Stimulated activated CD8-positive, alpha-beta memory T cell treated with anti-CD3 and anti-CD28 coated beads, Interleukin-2, amount 100 ng/mL, for 48 hours (primary cell): ENCODE results near the gene MYH7B.

Experiments used
- DNase-seq, 2 donors: peaks; one replicate each; pipeline ENCODE4 v3.0.0-alpha.2; 2020; ENCODE audit warnings: low read depth in 2 of 2

The MYH7B gene

DNA sequence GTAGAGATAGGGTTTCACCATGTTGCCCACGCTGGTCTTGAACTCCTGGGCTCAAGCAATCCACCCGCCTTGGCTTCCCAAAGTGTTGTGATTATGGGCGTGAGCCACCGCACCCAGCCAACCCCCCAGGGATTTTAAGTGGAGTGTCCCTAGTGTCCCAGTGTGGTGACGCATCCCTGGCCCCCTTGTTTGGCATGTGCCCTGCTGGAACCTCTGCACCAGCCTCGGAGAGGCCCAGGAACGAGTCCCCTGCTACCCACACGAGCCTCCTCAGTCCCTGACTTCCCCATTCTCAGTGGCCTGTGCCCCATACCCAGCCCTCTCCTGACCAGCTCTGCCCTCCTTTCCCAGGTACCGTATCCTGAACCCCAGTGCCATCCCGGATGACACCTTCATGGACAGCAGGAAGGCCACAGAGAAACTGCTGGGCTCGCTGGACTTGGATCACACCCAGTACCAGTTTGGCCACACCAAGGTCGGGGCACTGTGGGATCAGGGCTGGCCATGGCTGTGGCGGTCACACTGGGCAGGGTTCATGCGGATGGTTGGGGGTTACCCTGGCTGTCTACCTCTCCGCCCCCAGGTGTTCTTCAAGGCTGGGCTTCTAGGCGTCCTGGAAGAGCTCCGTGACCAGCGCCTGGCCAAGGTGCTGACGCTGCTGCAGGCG, 37.2 kb downstream of the MYH7B start:
- no peak for DNase-seq

DNA sequence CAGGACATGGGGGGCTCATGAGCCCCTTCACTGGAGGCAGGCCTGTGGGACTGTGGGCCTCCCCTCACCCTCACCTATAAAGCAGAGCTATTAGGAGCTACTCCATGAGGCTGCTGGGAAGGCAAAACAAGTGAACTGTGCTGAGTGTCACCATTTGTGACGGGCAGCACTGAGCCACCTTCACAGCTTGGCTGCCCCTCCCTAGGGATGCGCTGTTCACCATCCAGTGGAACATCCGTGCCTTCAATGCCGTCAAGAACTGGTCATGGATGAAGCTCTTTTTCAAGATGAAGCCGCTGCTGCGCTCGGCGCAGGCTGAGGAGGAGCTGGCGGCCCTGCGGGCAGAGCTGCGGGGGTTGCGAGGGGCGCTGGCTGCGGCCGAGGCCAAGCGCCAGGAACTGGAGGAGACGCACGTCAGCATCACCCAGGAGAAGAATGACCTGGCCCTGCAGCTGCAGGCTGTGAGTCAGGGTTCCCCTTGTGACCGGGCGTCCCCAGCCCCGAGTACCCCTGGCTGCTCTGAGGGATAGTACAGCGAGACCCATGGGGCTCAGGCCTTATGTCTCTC, 38.4 kb downstream of the MYH7B start:
- DNase-seq: no peak

DNA sequence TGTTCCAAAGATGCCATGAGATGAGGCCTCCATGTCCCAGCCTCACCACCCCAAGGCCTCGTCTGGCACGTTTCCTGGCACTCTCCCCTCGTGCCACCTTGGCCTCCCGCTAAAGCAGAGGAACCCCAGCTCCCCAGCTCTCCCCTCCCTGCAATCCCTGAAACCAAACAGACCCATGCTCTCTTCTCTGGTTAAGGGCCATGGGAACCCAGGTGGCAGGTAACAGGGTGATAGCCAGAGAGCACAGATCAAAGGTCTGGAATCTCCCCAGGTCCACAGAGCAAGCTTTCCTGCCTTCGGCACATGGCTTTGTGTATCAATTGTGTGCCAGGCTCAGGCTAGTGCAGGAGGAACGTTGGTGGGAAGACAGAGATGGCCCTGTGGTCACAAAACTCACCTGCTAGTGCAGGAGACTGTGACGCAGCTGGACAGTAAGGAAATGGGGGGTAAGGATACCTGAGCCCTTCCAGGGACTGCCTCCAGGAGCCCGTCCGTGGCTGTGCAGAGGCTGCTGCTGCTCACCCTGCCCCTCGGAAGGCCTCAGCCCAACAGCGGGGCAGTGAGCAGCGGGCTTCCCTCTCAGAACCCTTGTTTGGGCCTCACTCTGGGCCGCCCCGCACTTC, 39.0 kb downstream of the MYH7B start:
- no peak for DNase-seq

DNA sequence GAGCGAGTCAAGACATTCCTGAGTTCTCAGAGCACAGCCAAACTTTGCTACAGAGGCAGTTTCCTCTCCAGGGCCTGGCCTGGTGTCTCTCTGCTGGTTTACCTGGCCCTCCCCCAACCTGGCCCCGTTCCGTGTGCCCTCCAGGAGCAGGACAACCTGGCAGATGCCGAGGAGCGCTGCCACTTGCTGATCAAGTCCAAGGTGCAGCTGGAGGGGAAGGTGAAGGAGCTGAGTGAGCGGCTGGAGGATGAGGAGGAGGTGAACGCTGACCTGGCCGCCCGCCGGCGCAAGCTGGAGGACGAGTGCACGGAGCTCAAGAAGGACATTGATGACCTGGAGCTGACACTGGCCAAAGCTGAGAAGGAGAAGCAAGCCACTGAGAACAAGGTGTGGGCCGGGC, 39.5 kb downstream of the MYH7B start:
- DNase-seq: no peak

DNA sequence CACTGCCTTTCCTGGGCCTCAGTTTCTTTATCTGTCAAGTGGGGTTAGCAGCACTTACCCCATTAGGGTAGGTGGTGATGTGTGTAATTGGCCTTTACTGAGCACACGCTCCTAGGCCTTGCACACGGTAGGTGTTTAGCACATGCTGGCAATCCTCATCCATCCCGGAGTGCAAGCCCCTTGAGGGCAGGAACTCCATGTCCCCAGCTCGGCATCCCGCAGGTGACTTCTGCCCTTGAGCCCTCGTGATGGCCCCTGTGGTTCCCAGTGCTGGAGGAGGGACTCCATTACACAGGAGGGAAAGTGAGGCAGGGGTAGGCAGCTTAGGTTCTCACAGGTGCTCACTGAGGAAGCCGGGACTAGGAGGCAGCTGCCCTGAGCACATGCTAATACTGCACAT, 40.0 kb downstream of the MYH7B start:
- DNase-seq: no peak

DNA sequence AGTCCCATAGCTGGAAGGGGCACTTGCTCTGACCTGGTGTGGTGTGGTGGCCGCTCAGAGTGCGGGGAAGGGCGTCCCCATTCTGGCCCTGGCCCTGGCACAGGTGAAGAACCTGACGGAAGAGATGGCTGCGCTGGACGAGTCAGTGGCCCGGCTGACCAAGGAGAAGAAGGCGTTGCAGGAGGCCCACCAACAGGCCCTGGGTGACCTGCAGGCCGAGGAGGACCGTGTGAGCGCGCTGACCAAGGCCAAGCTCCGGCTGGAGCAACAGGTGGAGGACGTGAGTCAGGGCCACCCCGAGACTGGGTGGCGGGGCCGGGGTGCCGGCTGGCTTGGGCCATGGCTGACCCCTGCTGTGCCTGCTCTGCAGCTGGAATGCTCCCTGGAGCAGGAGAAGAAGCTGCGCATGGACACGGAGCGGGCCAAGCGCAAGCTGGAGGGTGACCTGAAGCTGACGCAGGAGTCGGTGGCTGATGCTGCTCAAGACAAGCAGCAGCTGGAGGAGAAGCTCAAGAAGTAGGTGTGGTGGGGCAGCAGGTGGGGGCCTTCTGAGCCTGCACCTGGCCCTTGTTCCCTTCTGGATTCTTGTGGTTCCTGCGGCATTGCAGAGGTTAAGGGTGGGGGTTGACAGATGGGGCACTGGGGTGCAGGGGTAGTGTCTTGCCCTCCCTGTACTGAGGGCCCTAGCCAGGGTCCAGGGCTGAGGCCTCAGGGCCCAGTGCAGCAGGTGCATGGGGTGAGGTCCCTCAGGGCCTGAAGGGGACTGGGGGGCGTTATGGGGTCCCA, 40.8 kb downstream of the MYH7B start:
- DNase-seq: no peak

DNA sequence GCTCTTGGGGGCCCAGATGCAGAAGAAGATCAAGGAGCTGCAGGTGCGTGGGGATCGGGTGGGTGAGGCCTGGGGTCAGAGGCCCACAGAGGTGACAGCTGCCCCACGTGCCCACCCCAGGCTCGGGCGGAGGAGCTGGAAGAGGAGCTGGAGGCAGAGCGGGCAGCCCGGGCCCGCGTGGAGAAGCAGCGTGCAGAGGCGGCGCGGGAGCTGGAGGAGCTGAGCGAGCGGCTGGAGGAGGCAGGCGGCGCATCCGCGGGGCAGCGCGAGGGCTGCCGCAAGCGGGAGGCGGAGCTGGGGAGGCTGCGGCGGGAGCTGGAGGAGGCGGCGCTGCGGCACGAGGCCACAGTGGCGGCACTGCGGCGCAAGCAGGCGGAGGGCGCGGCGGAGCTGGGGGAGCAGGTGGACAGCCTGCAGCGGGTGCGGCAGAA, 41.5 kb downstream of the MYH7B start:
- DNase-seq: no peak

DNA sequence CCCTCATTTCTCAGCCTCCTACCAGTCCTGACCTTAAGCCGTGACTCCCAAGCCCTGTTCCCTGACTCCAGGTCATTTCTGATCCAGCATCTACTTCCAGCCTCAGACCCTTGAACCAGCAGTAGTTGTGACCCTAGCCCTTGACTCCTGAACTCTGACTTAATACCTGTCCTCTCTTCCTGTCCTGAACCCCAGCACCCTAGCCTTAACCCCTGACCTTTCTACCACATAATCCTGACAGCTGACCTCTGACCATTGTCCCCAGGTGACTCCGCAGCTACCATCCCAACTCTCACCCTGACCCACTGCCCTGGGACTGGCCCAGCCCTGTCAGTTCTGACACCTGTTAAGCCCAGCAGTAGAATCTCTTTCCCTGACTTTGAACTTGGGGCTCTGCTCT, 42.1 kb downstream of the MYH7B start:
- DNase-seq: no peak

DNA sequence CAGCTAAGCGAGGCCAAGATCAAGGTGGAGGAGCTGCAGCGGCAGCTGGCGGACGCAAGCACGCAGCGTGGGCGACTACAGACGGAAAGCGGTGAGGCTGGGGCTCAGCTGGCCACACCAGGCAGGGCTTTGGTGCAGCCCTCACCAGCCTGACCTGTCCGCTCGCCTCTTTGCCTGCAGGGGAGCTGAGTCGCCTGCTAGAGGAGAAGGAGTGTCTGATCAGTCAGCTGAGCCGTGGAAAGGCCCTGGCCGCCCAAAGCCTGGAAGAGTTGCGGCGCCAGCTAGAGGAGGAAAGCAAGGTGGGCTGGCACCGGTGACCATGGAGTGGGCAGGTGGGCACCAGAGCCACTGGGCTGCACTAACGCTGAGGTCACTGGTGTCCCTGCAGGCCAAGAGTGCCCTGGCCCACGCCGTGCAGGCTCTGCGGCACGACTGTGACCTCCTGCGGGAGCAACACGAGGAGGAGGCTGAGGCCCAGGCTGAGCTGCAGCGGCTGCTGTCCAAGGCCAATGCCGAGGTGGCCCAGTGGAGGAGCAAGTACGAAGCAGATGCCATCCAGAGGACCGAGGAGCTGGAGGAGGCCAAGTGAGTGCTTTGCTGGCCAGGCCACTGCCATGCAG, 42.8 kb downstream of the MYH7B start:
- no peak for DNase-seq

DNA sequence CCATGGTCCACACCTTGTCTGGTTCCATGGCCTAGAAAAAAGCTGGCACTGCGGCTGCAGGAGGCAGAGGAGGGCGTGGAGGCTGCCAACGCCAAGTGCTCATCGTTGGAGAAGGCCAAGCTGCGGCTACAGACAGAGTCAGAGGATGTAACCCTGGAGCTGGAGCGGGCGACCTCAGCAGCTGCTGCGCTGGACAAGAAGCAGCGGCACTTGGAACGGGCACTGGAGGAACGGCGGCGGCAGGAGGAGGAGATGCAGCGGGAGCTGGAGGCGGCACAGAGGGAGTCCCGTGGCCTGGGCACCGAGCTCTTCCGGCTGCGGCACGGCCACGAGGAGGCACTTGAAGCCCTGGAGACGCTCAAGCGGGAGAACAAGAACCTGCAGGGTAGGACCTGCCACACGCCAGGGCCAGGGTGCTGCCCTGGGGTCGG, 43.4 kb downstream of the MYH7B start:
- no peak for DNase-seq

DNA sequence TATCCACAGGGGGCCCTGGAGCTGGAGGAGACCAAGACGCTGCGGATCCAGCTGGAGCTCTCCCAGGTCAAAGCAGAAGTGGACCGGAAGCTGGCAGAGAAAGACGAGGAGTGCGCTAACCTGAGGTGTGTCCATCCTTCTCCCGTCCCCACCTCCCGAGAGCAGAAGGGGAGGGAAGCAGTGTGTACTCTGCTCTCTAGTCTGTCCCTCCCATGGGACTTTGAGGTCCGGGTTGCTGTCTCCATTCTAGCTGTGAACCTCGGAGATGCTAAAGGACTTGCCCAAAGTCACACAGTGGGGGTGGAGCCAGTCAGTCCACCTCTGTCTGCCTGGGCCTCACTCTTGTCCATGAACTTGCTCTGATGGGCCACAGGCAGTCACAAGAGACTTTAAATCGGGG, 44.1 kb downstream of the MYH7B start:
- DNase-seq: no peak

DNA sequence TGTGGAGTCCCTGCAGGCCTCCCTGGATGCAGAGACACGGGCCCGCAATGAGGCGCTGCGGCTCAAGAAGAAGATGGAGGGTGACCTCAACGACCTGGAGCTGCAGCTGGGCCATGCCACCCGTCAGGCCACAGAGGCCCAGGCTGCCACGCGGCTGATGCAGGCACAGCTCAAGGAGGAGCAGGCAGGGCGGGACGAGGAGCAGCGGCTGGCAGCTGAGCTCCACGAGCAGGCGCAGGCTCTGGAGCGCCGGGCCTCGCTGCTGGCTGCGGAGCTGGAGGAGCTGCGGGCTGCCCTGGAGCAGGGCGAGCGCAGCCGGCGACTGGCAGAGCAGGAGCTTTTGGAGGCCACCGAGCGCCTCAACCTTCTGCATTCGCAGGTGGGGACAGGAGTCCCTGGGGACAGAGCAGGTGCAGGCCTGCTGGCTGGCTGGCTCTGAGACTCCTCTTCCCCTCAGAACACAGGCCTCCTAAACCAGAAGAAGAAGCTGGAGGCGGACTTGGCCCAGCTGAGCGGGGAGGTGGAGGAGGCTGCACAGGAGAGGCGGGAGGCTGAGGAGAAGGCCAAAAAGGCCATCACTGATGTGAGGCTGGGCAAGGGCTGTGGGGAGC, 44.7 kb downstream of the MYH7B start:
- DNase-seq: no peak

DNA sequence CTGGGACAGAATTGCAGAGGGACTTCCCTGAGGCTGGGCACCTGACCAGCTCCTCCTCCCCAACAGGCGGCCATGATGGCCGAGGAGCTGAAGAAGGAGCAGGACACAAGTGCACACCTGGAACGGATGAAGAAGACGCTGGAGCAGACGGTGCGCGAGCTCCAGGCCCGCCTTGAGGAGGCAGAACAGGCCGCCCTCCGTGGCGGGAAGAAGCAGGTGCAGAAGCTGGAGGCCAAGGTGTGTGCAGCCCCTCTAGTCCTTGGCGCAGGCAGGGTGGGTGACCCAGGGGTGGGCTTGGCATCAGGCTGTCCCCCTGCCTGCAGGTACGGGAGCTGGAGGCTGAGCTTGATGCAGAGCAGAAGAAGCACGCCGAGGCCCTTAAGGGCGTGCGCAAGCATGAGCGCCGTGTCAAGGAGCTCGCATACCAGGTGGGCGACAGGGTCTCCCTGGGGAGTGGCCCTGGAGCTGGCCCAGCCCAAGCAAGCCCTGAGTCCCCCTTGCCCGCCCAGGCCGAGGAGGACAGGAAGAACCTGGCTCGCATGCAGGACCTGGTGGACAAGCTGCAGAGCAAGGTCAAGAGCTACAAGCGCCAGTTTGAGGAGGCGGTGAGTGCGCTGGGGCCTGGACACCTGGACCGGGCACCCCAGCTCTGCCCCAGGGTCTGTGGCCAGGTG, 45.4 kb downstream of the MYH7B start:
- DNase-seq: no peak

DNA sequence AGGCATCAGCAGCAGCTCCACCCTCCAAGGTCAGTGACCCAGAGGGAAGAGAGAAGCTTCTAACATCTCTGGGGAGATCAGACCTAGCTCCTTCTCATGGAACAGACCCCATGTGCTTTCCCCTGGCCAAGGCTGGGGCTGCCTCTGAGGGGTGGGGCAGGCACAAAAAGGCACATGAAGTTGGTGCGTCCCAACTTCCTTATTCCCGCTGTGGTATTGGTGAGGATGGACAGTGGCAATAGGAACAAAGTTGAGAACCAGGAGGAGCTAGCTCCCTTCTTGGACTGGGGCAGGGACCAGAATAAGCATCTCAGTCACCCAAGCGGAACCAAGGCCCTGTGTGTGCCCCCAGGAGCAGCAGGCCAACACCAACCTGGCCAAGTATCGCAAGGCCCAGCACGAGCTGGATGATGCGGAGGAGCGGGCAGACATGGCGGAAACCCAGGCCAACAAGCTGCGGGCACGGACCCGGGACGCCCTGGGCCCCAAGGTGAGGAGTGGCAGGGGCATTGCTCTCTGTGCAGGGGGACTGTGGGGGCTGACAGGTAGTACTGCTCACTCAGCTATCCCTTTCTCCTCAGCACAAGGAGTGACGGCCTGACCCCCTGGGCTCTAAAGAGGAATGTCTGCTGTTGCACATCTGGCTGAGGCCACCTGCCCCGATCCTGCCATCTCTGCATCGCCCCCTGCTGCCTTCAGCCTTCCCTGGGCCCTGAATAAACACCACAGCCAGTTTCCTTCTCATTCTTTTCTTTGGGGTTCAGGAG, 46.1 kb downstream of the MYH7B start:
- no peak for DNase-seq

DNA sequence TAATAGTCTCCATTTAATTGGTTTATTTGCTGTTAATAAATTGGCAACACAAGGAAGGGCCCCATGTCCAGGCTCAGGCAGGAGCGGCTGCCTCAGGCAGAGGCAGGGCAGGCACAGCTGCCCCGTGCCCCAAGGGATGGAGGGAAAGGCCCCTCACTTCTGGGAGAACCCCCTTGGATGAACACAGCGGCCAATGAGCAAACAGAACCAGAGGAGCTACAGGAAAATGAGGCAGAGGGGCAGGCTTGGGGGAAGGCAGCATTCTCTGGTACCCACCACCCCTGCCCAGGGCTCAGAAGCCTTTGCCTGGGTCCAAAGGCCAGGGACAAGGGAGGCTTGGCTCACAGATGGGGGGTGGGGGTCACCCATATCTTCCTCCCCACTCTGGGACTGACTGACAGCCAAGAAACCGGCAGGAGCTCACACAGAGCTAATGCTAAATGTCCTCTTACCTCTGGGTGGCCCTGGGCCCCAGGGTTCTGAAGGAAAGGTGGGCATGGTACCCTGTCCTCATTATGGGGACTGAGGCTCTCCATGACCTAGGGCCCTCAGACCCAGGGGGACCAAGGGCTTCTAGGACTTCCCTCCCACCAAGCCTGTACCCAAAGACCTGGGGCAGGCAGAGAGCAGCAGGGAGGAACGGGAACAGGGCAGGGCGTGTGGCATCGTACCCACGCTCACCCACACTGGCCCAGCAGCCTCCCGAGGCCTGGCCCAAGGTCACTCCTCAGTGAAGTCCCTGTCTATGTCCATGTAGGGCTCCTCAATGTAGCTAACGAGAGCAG, 47.0 kb downstream of the MYH7B start:
- DNase-seq: no peak

DNA sequence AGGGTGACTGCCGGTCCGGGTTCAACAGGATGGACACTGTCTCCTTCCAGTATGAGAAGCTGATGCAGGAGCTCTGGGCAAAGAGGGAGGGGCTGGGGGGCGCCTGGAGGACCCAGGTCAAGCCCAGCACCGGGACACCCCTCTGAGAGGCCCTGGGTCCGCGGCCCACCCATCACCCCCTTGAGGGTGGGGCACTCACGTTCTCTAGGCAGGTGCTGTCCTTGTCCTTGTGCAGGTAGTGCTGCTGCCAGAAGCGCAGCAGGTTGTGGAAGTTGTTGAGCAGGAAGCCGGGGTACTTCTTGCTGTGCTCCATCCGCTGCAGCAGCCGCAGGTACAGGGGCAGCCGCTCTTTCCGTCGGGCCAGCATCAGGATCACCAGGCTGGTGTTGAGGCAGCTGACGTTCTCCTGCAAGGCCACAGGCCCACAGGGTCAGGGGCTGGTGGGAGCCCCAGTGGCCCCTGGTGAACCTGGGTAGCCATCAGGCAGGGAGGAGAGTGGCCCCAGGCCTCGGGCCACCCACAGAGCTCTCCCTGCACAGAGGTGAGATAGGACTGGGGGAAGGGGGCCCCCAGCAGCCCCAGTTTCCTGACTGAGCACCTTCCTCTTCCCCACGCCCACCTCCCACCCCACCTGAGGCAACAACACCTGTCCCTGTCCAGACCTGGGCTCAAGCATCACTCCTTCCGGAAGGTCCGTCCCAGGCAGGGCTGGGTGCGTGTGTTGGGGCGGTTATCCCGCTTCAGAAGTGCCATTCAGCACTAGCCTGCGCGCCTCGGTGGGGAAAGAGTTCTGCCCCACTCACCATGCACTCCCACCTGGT, 47.8 kb downstream of the MYH7B start:
- no peak for DNase-seq

DNA sequence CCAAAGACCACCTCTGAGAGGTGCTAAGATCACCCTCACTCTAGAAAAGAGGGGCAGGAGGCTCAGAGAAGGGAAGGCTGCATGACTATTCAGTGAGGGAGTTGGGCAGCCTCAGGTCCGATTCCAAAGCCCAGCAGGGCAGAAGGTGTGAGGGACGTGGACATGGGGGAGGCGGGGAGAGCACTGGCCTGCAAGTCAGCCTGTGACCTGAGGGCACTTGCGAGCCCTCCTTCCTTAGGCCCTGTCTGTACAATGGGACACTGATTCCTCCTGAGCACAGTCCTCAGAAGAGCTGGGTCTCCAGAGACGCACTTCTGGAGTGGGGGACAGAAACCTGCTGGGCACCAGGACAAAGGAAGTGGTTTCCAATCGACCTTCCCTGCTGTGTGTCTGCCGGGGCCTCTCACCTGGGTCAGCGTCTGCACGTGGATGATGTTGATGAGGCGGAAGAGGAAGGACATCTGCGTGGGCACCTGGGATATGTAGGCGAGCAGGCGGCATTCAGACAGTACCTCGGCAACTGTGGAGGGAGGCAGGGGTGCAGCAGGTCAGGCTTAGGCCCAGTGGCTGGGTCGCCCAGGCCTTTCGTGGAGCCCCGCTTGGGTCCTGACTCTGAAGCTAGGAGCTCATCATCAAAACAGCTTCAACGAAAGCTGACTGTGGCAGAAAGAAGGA, 48.5 kb downstream of the MYH7B start:
- DNase-seq: no peak

DNA sequence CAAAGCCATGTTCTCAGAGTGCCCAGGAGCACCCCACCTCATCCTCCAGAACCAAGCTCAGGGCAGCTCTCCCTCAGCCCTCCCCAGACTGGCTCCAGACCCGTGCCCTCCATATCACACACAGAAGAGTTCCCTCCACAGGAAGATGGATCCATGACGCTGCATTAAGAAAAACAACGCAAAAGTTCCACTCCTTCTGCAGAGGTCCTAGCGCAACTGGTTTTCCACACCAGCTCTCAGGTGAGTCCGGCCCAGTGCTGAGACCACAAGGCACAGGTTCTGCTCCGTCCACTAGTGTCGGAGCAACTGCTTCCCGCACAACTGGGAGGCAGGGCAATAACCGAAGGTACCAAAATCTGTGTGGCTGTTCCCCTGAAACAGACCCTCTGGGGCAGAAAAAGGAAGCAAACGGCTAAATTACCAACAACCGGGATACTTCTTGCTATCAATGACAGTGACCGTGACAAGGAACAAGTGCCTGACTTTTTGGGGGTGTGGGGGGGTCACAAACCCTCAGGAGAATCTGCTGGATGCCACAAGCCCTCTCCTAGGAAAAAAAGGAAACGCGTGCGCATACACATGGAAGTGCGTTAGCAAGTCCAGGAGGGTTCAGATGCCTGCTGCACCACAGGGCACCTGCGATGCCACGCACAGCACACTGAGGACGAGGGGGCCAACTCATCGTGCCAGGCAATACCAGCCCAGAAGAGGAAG, 49.2 kb downstream of the MYH7B start:
- no peak for DNase-seq
